Pancreas (tissue), 10 donors: ENCODE measurements around the gene ALAS1. TPM values are rescaled to one million over a fixed set of nuclear protein-coding genes. Genes with fewer than 3 reads are reported as not detected.

Experiments
- ATAC-seq, 4 donors: fragments of 200-7000 bp; cut with Tn5 transposase; one replicate each; pipeline versions ENCODE4 v1.8.0 to v1.9.1; 2020; ENCODE audit warnings: mild to moderate bottlenecking in 4 of 4, moderate library complexity in 4 of 4
- DNase-seq, 6 donors: peaks; one replicate each; pipeline ENCODE4 v3.0.0-alpha.2; 2020
- FAIRE-seq: peaks from 2 replicates; lab custom pipeline; 2012; peaks lifted over from hg19 to GRCh38; lab: Jason Lieb, UNC
- H3K27ac ChIP-seq, 4 donors: fragments of 200-600 bp; sonication (generic); 1 replicate in 3 of 4; 2 replicates in 1 of 4; pipeline versions ENCODE4 v1.5.0 to v1.8.0; 2020
- H3K27me3 ChIP-seq, 4 donors: fragments of 200-600 bp; one replicate each; pipeline ENCODE4 v1.8.0; 2021
- H3K36me3 ChIP-seq, 3 donors: fragments of 200-600 bp; sonication (generic) in 1 of 3; one replicate each; pipeline versions ENCODE4 v1.5.0 to v1.8.0; 2020 to 2021
- H3K4me1 ChIP-seq, 3 donors: fragments of 200-600 bp; one replicate each; pipeline ENCODE4 v1.8.0; 2021
- H3K4me3 ChIP-seq, 4 donors: fragments of 200-600 bp; sonication (generic) in 2 of 4; one replicate each; pipeline versions ENCODE4 v1.5.0 to v1.8.0; 2020 to 2021
- H3K9me3 ChIP-seq, 4 donors: fragments of 200-600 bp; one replicate each; pipeline ENCODE4 v1.8.0; 2021
- WGBS, 2 donors: extraction: QIAGEN DNeasy Blood & Tissue Kit; methylation state at CpG; one replicate each; pipeline ENCODE4 v1.1.7; 2013; 5-methylcytosine and 5-hydroxymethylcytosine counted together
- intact Hi-C, 3 donors: fragments of 100-400 bp; cut with DNase I; formaldehyde crosslinking; loops; one replicate each; pipeline versions ENCODE4 v1.11.1 to v1.14.2; 2022
- polyA plus RNA-seq, 2 donors: library from polyadenylated mRNA; stranded (reverse); fragments of 200-250 nt; gene quantifications; one replicate each; pipeline ENCODE4 v1.2.3, GENCODE V29; 2013
- total RNA-seq, 6 donors: library from RNA; stranded (reverse); fragmentation: NEBNext Ultra II Directional in 4 of 6; extraction: Animal tissue kit (Norgen Biotek cat#: 25700) in 4 of 6; gene quantifications; one replicate each; pipeline versions ENCODE4 v1.2.1 to v1.2.4, GENCODE V29; 2021 to 2023
- TF ChIP-seq, protein P1 (sequence below), 4 donors: fragments of 200-600 bp; sonication (generic) in 3 of 4; IDR thresholded peaks; one replicate each; pipeline versions ENCODE4 v1.5.0 to v1.8.0; 2021; ENCODE audit warnings: antibody characterized with exemption in 4 of 4
- donor health status: healthy with polysubstance abuse.
- donor health status: DM: no; HTN: no; CAD: no; lungs with moderate emphysema.
- donor health status: DM: no; HTN: no; CAD: no.
- donor health status: control.
- donor health status: control.
- donor health status: Bipolar disorder and iron deficiency.
- donor health status: DM: yes; HTN: yes; CAD: no.
- donor health status: DM: no; HTN: no; CAD: no.
- donor health status: DM: no; HTN: no; CAD: no.
- donor health status: DM: yes; HTN: yes; CAD: no.

The ALAS1 gene
- total and polyA plus RNA-seq, 8 donors: 8.4 to 21.7 (median 12.9) TPM

DNA sequence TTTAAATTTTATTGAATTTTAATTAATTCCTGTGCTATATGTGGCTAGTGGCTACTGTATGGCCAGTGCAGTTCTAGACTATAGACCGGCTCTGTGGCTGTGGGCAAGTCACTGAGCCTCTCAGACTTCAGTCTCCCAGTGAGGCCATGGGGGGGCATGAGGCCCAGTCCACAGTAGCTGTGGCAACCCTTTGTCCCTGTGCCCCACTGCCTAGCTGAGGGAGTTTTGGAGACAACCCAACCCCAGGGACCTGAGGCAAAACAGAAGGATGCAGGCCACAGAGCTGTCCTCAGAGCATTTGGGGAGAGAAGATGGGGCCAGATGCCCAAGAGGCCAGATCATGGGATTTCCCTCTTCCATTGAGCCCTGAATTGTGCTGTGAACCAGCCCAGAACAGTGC, 24.9 kb upstream of the ALAS1 start:
- intact Hi-C loops: no loop called here
- Histone ChIP-seq H3K27me3 (no peaks in the 10 kb centered on the region), H3K4me3 (no peak overlapping the region), H3K36me3 (no peaks in the 10 kb centered on the region), H3K27ac (no peak overlapping the region), H3K9me3 (no peaks in the 10 kb centered on the region), H3K4me1 (no peaks in the 10 kb centered on the region)
- 83 to 88% methylated on average over 1 of the region's 1 CpG for WGBS, 2 donors
- FAIRE-seq (no peak), DNase-seq (no peak), ATAC-seq (no peak)
- TF ChIP-seq, protein P1, sequence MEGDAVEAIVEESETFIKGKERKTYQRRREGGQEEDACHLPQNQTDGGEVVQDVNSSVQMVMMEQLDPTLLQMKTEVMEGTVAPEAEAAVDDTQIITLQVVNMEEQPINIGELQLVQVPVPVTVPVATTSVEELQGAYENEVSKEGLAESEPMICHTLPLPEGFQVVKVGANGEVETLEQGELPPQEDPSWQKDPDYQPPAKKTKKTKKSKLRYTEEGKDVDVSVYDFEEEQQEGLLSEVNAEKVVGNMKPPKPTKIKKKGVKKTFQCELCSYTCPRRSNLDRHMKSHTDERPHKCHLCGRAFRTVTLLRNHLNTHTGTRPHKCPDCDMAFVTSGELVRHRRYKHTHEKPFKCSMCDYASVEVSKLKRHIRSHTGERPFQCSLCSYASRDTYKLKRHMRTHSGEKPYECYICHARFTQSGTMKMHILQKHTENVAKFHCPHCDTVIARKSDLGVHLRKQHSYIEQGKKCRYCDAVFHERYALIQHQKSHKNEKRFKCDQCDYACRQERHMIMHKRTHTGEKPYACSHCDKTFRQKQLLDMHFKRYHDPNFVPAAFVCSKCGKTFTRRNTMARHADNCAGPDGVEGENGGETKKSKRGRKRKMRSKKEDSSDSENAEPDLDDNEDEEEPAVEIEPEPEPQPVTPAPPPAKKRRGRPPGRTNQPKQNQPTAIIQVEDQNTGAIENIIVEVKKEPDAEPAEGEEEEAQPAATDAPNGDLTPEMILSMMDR (IDR thresholded peaks at IDR 0.05): no peak

DNA sequence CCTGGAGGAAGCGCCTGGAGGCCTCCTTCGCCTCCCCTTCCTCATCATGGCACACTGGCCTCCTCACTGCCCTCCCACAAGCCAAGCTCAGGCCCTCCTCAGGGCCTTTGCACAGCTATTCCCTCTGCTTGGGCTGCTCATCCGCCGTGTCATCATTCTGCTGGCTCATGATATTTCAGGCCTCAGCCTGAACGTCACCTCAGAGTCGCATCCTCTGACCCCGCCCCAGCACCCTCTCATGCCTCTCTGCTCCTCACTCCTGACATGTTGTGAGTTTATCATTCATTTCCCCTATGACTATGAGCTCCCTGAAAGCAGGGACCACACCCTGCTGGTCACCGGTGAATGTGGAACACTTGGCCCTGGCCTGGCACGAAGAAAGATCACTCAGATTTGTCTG, 23.1 kb upstream of the ALAS1 start:
- Histone ChIP-seq H3K4me1 (no peaks in the 10 kb centered on the region), H3K4me3 (no peak overlapping the region), H3K27me3 (no peaks in the 10 kb centered on the region), H3K36me3 (no peaks in the 10 kb centered on the region), H3K9me3 (no peaks in the 10 kb centered on the region), H3K27ac (no peak overlapping the region)
- no peak for FAIRE-seq
- 89 to 93% methylated on average over 9 of the region's 9 CpGs for WGBS, 2 donors
- TF ChIP-seq, protein P1 (IDR thresholded peaks at IDR 0.05): no peak
- no peak for ATAC-seq
- DNase-seq: no peak
- intact Hi-C loops: no loop called here

DNA sequence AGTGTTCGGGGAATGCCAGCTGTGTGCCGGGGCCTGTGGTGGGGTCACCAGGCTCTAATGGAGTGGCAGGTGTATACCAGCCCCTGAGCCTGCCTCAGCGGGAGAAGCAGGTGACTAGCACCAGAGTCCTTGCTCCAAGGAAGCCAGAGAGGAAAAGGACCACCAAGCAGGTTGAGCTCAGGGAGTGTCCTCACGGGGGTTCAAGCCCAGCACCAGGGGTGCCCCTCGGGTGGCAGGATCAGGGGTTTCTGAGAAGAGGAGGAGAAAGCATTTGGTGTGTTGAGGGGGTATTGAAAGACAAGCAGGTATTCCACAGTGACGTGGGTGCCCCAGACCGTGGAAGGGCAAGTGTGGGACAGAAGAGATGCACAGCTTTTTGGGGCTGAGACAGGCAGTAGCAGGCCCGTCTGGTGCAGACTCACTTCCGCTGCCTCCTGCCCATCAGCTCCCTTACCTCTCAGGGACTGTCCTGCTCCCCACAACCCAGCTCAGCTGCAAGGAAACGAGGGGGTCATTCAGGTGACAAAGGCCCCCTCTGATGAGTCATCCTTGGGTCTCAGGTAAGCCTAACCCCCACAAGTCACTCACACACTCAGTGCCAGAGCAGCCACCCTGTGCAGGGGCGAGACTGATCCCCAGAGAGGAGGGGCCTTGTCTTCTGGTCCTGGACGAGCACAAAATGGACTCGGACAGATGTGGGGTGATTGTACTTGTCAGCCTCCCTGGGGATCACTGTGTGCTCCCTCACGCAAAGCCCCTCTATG, 22.4 kb upstream of the ALAS1 start:
- H3K27ac ChIP-seq: no peak overlapping the region
- H3K36me3 ChIP-seq: no peaks in the 10 kb centered on the region
- DNase-seq (no peak), ATAC-seq (no peak), FAIRE-seq (no peak)
- H3K4me1 ChIP-seq: no peaks in the 10 kb centered on the region
- 82 to 87% methylated on average over 14 of the region's 14 CpGs for WGBS, 2 donors
- intact Hi-C loops: no loop called here
- TF ChIP-seq, protein P1 (IDR thresholded peaks at IDR 0.05): no peak
- H3K27me3 ChIP-seq: no peaks in the 10 kb centered on the region
- no peak overlapping the region for H3K4me3 ChIP-seq
- H3K9me3 ChIP-seq: no peaks in the 10 kb centered on the region

DNA sequence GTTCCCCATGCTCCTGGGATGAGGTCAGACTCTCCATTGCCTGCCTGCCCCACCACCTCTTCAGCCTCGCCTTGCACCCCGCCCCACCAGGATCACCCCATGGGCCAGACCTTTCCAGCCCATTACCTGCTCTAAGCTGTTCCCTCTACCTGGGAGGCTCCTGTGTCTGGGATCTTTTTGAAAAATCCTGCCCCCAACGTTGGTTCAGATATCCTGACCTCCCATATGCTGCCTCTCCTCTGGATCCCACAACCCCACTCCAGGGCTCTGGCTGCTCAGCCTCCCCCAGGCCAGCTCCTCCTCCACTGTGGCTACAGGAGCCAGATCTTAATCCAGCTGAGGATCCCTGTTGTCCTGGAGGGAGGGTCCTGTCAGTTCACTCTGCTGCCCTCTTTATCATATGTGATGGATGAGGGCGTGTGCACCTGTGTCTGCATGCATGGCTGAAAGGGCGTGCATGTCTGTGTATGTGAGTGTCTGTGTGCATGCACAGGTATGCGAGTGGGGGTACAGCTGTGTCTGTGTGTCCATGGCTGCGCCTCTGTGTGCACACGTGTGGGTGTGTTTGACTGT, 21.7 kb upstream of the ALAS1 start:
- H3K4me3 ChIP-seq: no peak overlapping the region
- H3K27me3 ChIP-seq: no peaks in the 10 kb centered on the region
- H3K27ac ChIP-seq: no peak overlapping the region
- no peaks in the 10 kb centered on the region for H3K9me3 ChIP-seq
- 74 to 86% methylated on average over 8 of the region's 8 CpGs for WGBS, 2 donors
- intact Hi-C loops: no loop called here
- FAIRE-seq (no peak), DNase-seq (no peak), ATAC-seq (no peak)
- TF ChIP-seq, protein P1 (IDR thresholded peaks at IDR 0.05): no peak
- no peaks in the 10 kb centered on the region for H3K4me1 ChIP-seq
- no peaks in the 10 kb centered on the region for H3K36me3 ChIP-seq
